Left renal pelvis (tissue), 4 donors: Measurements from ENCODE around the gene ZNF846. TPM values are rescaled to one million over a fixed set of nuclear protein-coding genes. Genes with fewer than 3 reads are reported as not detected.
A peak's percentile ranks its signal among the peaks of the same experiment; 100 is the strongest.
"Not testable (repeated sequence)": the region's sequence is repeated elsewhere in the genome, so short reads cannot be mapped to it uniquely, and the experiment has no call there.

Experiments used
- DNase-seq, 4 donors: peaks; one replicate each; pipeline ENCODE4 v3.0.0-alpha.2; 2013; ENCODE audit warnings: low read depth in 4 of 4, low spot score in 3 of 4
- polyA plus RNA-seq, 4 donors: library from polyadenylated mRNA; unstranded; fragments of 120-200 nt; gene quantifications; one replicate each; pipeline ENCODE4 v1.2.1, GENCODE V29; 2013; ENCODE audit not compliant: insufficient read length in 4 of 4

ZNF846 gene
- polyA plus RNA-seq, 4 donors = 16.3 to 34.3 (median 21.7) TPM

GRCh38 chr19:9785367-9786331 is 17.1 kb upstream of the ZNF846 start:
- peak; percentile 92 to 95 (median 94) for DNase-seq

DNA sequence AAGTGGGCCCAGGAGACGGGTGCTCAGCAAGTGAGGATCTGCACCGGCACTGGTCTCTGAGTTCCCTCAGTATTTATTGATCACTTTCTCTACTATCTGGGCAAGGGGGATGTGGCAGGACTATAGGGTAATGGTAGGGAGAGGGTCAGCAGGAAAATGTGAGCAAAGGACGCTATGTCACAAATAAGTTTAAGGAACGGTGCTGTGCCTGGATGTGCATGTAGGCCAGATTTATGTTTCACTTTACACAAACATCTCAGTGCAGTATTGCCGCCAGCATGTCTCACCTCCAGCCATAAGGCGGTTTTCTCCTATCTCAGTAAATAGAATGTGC is 15.6 kb upstream of the ZNF846 start:
- not testable (repeated sequence) for DNase-seq

GRCh38 chr19:9782338-9782737 is 13.8 kb upstream of the ZNF846 start:
- DNase-seq = no peak

GRCh38 chr19:9757544-9758501 is 10.7 kb downstream of the ZNF846 start:
- DNase-seq = no peak

DNA sequence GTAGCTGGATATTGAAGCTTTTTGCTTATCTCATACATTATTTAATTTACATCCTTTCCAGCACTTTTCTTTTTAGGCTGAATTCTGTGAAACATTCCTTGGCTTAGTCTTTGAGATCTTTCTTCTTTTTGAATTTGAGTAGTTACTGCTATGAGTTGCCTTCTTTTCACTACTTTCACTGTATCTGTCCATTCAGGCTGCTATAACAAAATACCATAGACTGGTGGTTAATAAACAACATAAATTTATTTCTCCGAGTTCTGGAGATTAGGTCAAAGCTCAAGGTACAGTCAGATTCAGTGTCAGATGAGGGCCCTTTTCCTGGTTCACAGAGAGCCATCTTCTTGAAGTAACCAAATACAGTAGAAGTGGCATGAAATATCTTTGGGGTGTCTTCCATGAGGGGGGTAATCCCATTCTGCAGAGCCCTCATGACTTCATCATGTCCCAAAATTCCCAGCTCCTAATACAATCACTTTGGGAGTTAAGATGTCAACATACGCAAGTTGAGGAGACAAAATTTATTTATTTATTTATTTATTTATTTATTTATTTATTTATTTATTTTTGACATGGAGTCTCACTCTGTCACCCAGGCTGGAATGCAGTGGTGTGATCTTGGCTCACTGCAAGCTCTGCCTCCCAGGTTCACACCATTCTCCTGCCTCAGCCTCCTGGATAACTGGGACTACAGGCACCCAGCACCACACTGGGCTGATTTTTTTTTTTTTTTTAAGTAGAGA is 15.7 kb downstream of the ZNF846 start:
- DNase-seq = no peak

- DNase-seq = no peak
These were observed 17.1 kb downstream of the ZNF846 start for GRCh38 chr19:9751446-9751845.

- DNase-seq = no peak
These were observed 26.9 kb downstream of the ZNF846 start for GRCh38 chr19:9741476-9742171.

- no peak for DNase-seq
These were observed 32.6 kb downstream of the ZNF846 start for GRCh38 chr19:9735986-9736385.

DNA sequence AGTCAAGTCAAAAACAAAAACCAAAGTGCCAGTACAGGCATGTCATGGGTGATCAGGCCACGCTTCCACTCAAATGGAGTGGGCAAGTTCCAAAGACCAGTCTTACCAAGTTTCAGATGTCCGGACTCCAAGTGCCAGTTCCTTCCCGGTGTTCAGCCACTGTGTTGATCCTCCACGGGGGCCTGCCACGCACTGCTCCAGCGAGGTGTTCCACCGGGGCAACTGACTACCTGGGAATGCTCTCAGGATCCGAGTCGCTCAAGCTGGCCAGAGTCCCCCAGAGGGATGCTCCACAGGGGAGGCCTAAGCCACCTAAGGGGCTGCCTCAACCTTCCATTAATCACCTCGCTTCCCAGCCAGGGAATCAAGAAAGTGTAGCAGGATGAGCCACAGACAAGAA is 38.5 kb downstream of the ZNF846 start:
- not testable (repeated sequence) for DNase-seq

GRCh38 chr19:9729162-9729561 is 39.4 kb downstream of the ZNF846 start:
- no peak for DNase-seq

DNA sequence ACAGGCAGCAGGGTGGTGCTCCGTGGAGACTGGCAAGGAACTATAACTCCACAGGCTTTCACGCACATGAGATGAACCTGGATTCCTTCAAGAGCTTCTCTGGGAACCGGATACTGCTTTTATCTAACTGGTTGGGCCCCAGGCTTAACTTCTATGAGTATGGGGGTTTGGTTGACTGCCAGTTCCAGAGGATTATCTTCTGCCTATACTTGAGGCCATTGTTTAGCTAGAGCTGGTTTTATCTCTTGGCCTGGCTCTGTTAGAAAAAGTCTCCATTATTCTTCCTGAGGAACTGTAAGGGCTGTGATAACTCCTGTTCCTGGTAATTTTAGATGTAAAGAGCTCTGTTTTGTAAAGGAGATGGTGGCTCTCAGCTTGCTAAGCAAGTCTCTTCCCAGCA is 40.9 kb downstream of the ZNF846 start:
- DNase-seq = no peak

- not testable (repeated sequence) for DNase-seq
These were observed 42.9 kb downstream of the ZNF846 start for GRCh38 chr19:9725508-9726201.

GRCh38 chr19:9724157-9724556 is 44.4 kb downstream of the ZNF846 start:
- no peak for DNase-seq

- no peak for DNase-seq
These were observed 46.7 kb downstream of the ZNF846 start for GRCh38 chr19:9721861-9722260.

- no peak for DNase-seq
These were observed 48.0 kb downstream of the ZNF846 start for GRCh38 chr19:9720541-9720940.

DNA sequence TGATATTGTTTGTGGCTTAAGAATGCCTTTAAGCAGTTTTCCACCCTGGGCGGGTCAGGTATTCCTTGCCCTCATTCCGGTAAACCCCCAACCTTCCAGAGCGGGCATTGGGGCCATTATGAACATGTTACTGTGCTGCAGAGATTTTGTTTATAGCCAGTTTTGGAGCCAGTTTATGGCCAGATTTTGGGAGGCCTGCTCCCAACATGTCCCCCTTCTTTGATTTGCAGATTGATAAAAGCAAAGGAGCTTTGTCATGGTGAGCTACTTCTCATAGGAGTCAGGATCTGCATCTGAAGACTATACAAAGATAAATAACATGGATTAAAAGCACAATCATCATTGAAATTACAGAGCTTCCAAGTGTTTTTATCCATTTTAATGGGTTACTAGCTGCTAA is 56.7 kb downstream of the ZNF846 start:
- DNase-seq = no peak

GRCh38 chr19:9709305-9709704 is 59.2 kb downstream of the ZNF846 start:
- no peak for DNase-seq

- DNase-seq = no peak
These were observed 62.7 kb downstream of the ZNF846 start for GRCh38 chr19:9705836-9706235.

- DNase-seq = no peak
These were observed 66.4 kb downstream of the ZNF846 start for GRCh38 chr19:9702186-9702585.
